Measurements from ENCODE around the gene G6PC3. TPM values are rescaled to one million over a fixed set of nuclear protein-coding genes. Genes with fewer than 3 reads are reported as not detected.
"Not testable (repeated sequence)": the region's sequence is repeated elsewhere in the genome, so short reads cannot be mapped to it uniquely, and the experiment has no call there.

G6PC3 gene
- total RNA-seq, 1 experiment from 2014 or later = 84.1 TPM

- no peak for DNase-seq (ENCODE audit: low read depth, low spot score)
- in situ Hi-C loops (cut with HindIII; ENCODE audit: low pct_unique_long_range_greater_than_20kb, low sequenced_read_pairs) = no loop called here
Observed at GRCh38 chr17:44093231-44093900, 22.8 kb downstream of the G6PC3 start.

GRCh38 chr17:44094701-44095387, 24.3 kb downstream of the G6PC3 start:
- in situ Hi-C loops (cut with HindIII; ENCODE audit: low pct_unique_long_range_greater_than_20kb, low sequenced_read_pairs) = no loop called here
- DNase-seq (ENCODE audit: low read depth, low spot score) = no peak

GRCh38 chr17:44095388-44095646, 24.8 kb downstream of the G6PC3 start:
- no peak for DNase-seq (ENCODE audit: low read depth, low spot score)
- in situ Hi-C loops (cut with HindIII; ENCODE audit: low pct_unique_long_range_greater_than_20kb, low sequenced_read_pairs) = no loop called here

GRCh38 chr17:44095647-44096496, 25.3 kb downstream of the G6PC3 start:
- in situ Hi-C loops (cut with HindIII; ENCODE audit: low pct_unique_long_range_greater_than_20kb, low sequenced_read_pairs) = no loop called here
- DNase-seq (ENCODE audit: low read depth, low spot score) = peak; percentile 79

- in situ Hi-C loops (cut with HindIII; ENCODE audit: low pct_unique_long_range_greater_than_20kb, low sequenced_read_pairs) = no loop called here
- DNase-seq (ENCODE audit: low read depth, low spot score) = no peak
Observed at GRCh38 chr17:44097110-44097958, 26.8 kb downstream of the G6PC3 start.

GRCh38 chr17:44101858-44102257, 31.3 kb downstream of the G6PC3 start:
- DNase-seq (ENCODE audit: low read depth, low spot score); in situ Hi-C loops (cut with HindIII; ENCODE audit: low pct_unique_long_range_greater_than_20kb, low sequenced_read_pairs): not testable (repeated sequence)

- DNase-seq (ENCODE audit: low read depth, low spot score) = no peak
- in situ Hi-C loops (cut with HindIII; ENCODE audit: low pct_unique_long_range_greater_than_20kb, low sequenced_read_pairs) = no loop called here
Observed at GRCh38 chr17:44102849-44103622, 32.5 kb downstream of the G6PC3 start.

- in situ Hi-C loops (cut with HindIII; ENCODE audit: low pct_unique_long_range_greater_than_20kb, low sequenced_read_pairs) = no loop called here
- no peak for DNase-seq (ENCODE audit: low read depth, low spot score)
Observed at GRCh38 chr17:44105483-44105882, 34.9 kb downstream of the G6PC3 start.

GRCh38 chr17:44105941-44106340, 35.4 kb downstream of the G6PC3 start:
- DNase-seq (ENCODE audit: low read depth, low spot score) = no peak
- in situ Hi-C loops (cut with HindIII; ENCODE audit: low pct_unique_long_range_greater_than_20kb, low sequenced_read_pairs) = no loop called here

GRCh38 chr17:44106801-44107200, 36.3 kb downstream of the G6PC3 start:
- in situ Hi-C loops (cut with HindIII; ENCODE audit: low pct_unique_long_range_greater_than_20kb, low sequenced_read_pairs) = no loop called here
- no peak for DNase-seq (ENCODE audit: low read depth, low spot score)

- in situ Hi-C loops (cut with HindIII; ENCODE audit: low pct_unique_long_range_greater_than_20kb, low sequenced_read_pairs) = no loop called here
- DNase-seq (ENCODE audit: low read depth, low spot score) = no peak
Observed at GRCh38 chr17:44108440-44109311, 38.1 kb downstream of the G6PC3 start.

GRCh38 chr17:44109312-44109630, 38.7 kb downstream of the G6PC3 start:
- no peak for DNase-seq (ENCODE audit: low read depth, low spot score)
- in situ Hi-C loops (cut with HindIII; ENCODE audit: low pct_unique_long_range_greater_than_20kb, low sequenced_read_pairs) = no loop called here

- no peak for DNase-seq (ENCODE audit: low read depth, low spot score)
- in situ Hi-C loops (cut with HindIII; ENCODE audit: low pct_unique_long_range_greater_than_20kb, low sequenced_read_pairs) = no loop called here
Observed at GRCh38 chr17:44110011-44110686, 39.6 kb downstream of the G6PC3 start.

GRCh38 chr17:44110823-44111633, 40.5 kb downstream of the G6PC3 start:
- peak; percentile 76 for DNase-seq (ENCODE audit: low read depth, low spot score)
- in situ Hi-C loops (cut with HindIII; ENCODE audit: low pct_unique_long_range_greater_than_20kb, low sequenced_read_pairs) = no loop called here

GRCh38 chr17:44111777-44112176, 41.2 kb downstream of the G6PC3 start:
- DNase-seq (ENCODE audit: low read depth, low spot score) = no peak
- in situ Hi-C loops (cut with HindIII; ENCODE audit: low pct_unique_long_range_greater_than_20kb, low sequenced_read_pairs) = no loop called here
